Thyroid gland (tissue), 4 donors: ENCODE data around the gene PITPNC1.

Source experiments
- CTCF ChIP-seq, 6 experiments: fragments of 200-600 bp in 3 of 6; fragments of 450-650 bp in 3 of 6; sonication (generic) in 3 of 6; IDR thresholded peaks; one replicate each; pipeline ENCODE4 v1.5.1; 2016 to 2019; ENCODE audit warnings: antibody characterized with exemption in 6 of 6, mild to moderate bottlenecking in 2 of 6, inconsistent platforms in 1 of 6, moderate library complexity in 1 of 6
- POLR2A ChIP-seq, 2 donors: fragments of 450-650 bp; IDR thresholded peaks; one replicate each; pipeline ENCODE4 v1.6.1; 2017; ENCODE audit warnings: antibody characterized with exemption in 2 of 2, mild to moderate bottlenecking in 2 of 2, moderate library complexity in 1 of 2

DNA sequence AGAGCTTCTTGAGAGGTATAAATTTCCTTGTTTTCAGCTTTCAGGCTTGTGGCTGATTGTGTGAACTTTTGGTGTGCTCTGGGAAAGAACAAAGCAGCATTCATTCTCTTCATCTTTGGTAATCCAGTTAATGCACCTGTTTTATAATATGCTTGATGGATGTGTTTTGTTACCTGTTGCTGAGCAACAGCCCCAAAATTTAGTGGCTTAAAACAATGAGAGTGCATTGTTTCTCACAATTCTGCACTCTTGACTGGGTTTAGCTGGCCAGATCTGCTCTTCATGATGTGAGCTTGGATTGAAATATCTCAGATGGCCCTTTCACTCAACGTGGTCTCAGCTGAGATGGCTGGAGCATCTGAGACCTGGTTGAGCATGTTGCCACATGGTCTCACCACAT lies 281.9 kb downstream of the PITPNC1 start:
- no peak for TF ChIP-seq POLR2A (IDR thresholded peaks at IDR 0.05)
- TF ChIP-seq CTCF (IDR thresholded peaks at IDR 0.05) = no peak
